HuH-7 (cell line): Measurements from ENCODE around the gene CNPPD1.
"Not testable (repeated sequence)": the region's sequence is repeated elsewhere in the genome, so short reads cannot be mapped to it uniquely, and the experiment has no call there.

Experiments
- DNase-seq: peaks from one replicate; pipeline ENCODE4 v3.0.0; 2011; ENCODE audit warnings: low spot score

Gene CNPPD1

GRCh38 chr2:219207884-219208740 is 31.4 kb upstream of the CNPPD1 start:
- DNase-seq, result no peak

- no peak for DNase-seq
These were observed 30.6 kb upstream of the CNPPD1 start for GRCh38 chr2:219207134-219207883.

- peak; percentile 95 for DNase-seq
These were observed 29.8 kb upstream of the CNPPD1 start, which contains the start of gene ZFAND2B for GRCh38 chr2:219206328-219207133. ZFAND2B (plus strand) TSS chr2:219206782; CDS start chr2:219206988, 206 bp downstream.

DNA sequence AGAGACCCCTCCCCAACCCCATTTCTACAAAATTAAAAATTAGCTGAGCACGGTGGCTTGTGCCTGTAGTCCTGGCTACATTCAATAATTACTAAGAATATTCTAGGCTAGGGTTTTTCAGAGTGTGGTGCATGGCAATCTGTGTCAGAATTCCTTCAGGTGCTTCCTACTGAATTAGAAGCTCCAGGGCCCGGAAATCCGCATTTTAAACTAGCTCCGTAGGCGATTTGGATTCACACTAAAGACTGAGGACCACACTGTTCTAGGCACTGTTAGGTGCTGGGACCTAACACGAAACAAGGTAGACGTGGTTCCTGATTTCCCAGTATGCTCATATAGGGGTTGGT is 29.2 kb upstream of the CNPPD1 start:
- DNase-seq, result no peak

GRCh38 chr2:219205165-219205538 is 28.4 kb upstream of the CNPPD1 start:
- DNase-seq, result no peak

DNA sequence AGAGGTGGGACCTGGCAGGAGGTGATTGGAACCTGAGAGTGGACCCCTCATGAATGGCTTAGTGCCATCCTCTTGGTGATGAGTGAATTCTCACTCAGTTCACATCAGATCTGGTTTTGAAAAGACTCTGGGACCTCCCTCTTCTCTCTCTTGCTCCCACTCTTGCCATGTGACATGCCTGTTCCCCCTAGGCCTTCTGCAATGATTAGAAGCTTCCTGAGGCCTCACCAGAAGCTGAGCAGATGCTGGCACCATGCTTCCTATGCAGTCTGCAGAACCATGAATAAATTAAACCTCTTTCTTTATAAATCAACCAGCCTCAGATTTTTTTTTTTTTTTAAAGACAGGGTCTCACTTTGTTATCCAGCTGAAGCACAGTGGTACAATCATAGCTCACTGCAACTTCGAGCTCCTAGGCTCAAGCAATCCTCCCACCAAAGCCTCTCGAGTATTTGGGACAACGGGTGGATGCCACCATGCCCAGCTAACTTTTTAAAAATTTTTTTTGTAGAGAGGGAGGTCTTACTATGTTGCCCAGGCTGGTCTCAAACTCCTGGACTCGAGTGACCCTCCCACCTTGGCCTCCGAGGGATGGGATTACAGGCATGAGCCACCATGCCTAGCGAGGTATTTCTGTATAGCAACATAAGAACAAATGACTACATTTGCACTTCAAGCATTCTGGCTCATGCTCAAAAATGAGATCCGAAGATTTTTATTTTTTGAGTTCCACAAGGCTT is 27.9 kb upstream of the CNPPD1 start:
- DNase-seq, result no peak

- DNase-seq, result not testable (repeated sequence)
These were observed 24.6 kb upstream of the CNPPD1 start for GRCh38 chr2:219201331-219201730.

GRCh38 chr2:219200502-219201326 is 24.0 kb upstream of the CNPPD1 start:
- not testable (repeated sequence) for DNase-seq

DNA sequence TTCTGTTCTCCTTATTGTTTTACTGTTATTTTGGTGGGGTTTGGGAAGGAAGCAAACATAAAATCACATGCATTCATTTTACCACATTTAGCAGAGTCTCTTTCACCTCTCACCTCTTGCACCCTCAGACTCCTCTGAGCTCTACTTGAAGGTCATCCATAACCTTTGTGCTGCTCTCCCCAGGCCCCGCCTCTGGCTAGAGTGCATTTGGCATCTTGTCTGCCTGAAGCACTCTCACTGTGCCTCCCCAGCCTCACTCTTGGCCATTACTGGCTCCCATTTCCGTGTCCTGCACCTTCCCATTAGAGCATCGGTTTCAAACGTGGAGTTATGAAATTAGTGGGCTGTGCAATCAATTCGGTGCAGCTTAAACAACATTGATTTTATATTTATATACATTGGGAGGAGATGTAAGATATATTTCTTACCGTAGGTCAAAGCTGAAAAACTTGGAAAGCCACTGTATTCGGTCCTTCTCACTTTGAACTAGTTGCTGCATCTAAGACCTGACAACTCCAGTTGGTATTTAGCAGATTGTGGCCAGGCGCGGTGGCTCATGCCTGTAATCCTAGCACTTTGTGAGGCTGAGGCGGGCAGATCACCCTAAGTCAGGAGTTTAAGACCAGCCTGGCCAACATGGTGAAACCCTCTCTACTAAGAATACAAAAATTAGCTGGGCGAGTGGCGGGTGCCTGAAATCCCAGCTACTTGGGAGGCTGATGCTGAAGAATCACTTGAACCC is 22.9 kb upstream of the CNPPD1 start:
- DNase-seq, result no peak

GRCh38 chr2:219198974-219199373 is 22.2 kb upstream of the CNPPD1 start:
- DNase-seq, result no peak

DNA sequence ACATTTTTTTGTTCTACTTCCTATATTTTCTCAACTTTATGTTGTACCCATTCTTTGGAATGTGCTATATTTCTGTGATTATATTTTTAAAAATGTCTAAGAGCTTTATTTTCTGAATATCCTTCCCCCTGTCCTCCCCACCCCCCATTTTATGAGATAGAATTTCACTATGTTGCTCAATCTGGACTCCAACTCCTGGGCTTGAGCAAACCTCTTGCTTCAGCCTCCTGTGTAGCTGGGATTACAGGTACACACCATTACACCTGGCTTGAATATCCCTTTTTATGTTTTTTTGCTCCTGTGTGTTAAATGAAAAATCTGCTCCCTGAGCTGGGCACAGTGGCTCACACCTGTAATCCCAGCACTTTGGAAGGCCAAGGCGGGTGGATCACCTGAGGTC is 20.7 kb upstream of the CNPPD1 start:
- no peak for DNase-seq

DNA sequence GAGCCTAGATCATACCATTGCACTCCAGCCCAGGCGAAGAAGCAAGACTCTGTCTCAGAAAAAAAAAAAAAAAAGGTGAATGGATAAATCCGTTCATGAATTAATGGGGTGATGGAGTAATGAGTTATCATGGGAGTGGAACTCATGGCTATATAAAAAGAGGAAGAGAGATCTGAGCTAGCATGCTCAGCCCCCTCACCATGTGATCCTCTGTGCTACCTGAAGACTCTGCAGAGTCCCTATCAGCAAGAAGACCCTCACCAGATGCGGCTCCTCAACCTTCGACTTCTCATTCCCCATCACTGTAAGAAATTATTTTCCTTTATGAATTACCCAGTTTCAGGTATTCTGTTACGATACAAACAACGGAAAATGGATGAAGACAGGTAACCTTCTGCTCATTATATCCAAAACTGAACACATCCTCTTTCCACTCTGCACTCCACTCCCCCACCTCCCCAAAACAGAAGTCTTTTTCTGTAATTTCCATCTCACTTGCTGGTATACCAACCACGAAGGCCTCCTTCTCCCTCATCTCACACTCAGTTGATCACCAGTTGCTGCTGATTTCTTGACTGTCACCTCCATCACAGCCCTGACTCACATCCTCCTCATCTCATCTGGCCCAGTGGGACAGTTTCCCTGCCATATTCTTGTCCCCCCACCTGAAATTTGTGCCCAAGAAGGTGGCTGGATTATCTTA is 10.2 kb upstream of the CNPPD1 start:
- no peak for DNase-seq

DNA sequence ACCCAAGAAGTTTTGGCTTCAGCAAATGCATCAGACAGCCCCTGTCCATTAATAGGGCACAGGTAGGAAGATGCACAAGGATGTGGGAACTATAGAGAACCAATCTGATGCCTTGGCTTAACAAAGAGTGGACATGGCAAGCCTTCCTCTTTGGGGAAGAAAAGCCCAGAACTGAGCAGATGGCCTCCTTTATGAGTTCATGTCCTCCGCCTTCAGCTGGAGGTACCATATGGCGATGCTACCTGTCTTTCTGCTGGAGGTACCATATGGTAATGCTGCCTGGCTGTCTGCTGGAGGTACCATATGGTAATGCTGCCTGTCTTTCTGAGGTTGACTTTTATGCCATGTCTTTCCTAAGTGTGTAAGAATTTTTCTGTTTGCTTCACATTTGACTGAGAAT is 7.4 kb upstream of the CNPPD1 start:
- no peak for DNase-seq

- DNase-seq, result no peak
These were observed 6.5 kb upstream of the CNPPD1 start for GRCh38 chr2:219183151-219183772.

DNA sequence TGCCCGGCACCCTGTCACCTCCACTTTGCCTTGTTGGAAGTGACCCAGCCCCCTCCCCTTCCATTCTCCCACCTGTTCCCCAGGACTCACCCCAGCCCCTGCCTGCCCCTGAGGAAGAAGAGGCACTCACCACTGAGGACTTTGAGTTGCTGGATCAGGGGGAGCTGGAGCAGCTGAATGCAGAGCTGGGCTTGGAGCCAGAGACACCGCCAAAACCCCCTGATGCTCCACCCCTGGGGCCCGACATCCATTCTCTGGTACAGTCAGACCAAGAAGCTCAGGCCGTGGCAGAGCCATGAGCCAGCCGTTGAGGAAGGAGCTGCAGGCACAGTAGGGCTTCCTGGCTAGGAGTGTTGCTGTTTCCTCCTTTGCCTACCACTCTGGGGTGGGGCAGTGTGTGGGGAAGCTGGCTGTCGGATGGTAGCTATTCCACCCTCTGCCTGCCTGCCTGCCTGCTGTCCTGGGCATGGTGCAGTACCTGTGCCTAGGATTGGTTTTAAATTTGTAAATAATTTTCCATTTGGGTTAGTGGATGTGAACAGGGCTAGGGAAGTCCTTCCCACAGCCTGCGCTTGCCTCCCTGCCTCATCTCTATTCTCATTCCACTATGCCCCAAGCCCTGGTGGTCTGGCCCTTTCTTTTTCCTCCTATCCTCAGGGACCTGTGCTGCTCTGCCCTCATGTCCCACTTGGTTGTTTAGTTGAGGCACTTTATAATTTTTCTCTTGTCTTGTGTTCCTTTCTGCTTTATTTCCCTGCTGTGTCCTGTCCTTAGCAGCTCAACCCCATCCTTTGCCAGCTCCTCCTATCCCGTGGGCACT is 5.8 kb upstream of the CNPPD1 start:
- DNase-seq, result no peak

- no peak for DNase-seq
These were observed 4.8 kb upstream of the CNPPD1 start for GRCh38 chr2:219181531-219181930.

GRCh38 chr2:219180961-219181360 is 4.2 kb upstream of the CNPPD1 start:
- no peak for DNase-seq
